Stimulated activated CD8-positive, alpha-beta memory T cell treated with anti-CD3 and anti-CD28 coated beads, Interleukin-4, amount 100 ng/mL, for 48 hours (primary cell): ENCODE results near the gene FOXK2.
A peak's percentile ranks its signal among the peaks of the same experiment; 100 is the strongest.
"Not testable (repeated sequence)": the region's sequence is repeated elsewhere in the genome, so short reads cannot be mapped to it uniquely, and the experiment has no call there.

Experiments used
- DNase-seq: peaks from one replicate; pipeline ENCODE4 v3.0.0-alpha.2; 2020

The FOXK2 gene

GRCh38 chr17:82536512-82537201 is 17.1 kb downstream of the FOXK2 start:
- DNase-seq, result no peak

- not testable (repeated sequence) for DNase-seq
Observed at GRCh38 chr17:82537228-82537627, 17.7 kb downstream of the FOXK2 start.

- not testable (repeated sequence) for DNase-seq
Observed at GRCh38 chr17:82539076-82539475, 19.5 kb downstream of the FOXK2 start.

- DNase-seq, result no peak
Observed at GRCh38 chr17:82542439-82542838, 22.9 kb downstream of the FOXK2 start.

GRCh38 chr17:82544431-82545070 is 25.0 kb downstream of the FOXK2 start:
- DNase-seq, result no peak

GRCh38 chr17:82545071-82545462 is 25.5 kb downstream of the FOXK2 start:
- no peak for DNase-seq

GRCh38 chr17:82547981-82548380 is 28.4 kb downstream of the FOXK2 start:
- no peak for DNase-seq

- DNase-seq, result no peak
Observed at GRCh38 chr17:82548681-82549303, 29.3 kb downstream of the FOXK2 start.

GRCh38 chr17:82551779-82552457 is 32.4 kb downstream of the FOXK2 start:
- DNase-seq, result peak; percentile 80

GRCh38 chr17:82552580-82552979 is 33.0 kb downstream of the FOXK2 start:
- no peak for DNase-seq

GRCh38 chr17:82553210-82553930 is 33.8 kb downstream of the FOXK2 start:
- no peak for DNase-seq

GRCh38 chr17:82557510-82557909 is 38.0 kb downstream of the FOXK2 start:
- not testable (repeated sequence) for DNase-seq

GRCh38 chr17:82559566-82560251 is 40.2 kb downstream of the FOXK2 start:
- DNase-seq, result no peak

GRCh38 chr17:82560252-82560642 is 40.7 kb downstream of the FOXK2 start:
- no peak for DNase-seq

- no peak for DNase-seq
Observed at GRCh38 chr17:82560802-82561428, 41.4 kb downstream of the FOXK2 start.

- DNase-seq, result no peak
Observed at GRCh38 chr17:82561429-82562035, 42.0 kb downstream of the FOXK2 start.

- not testable (repeated sequence) for DNase-seq
Observed at GRCh38 chr17:82562718-82563220, 43.2 kb downstream of the FOXK2 start.

- DNase-seq, result no peak
Observed at GRCh38 chr17:82563318-82563717, 43.8 kb downstream of the FOXK2 start.

GRCh38 chr17:82563745-82564144 is 44.2 kb downstream of the FOXK2 start:
- DNase-seq, result not testable (repeated sequence)

- no peak for DNase-seq
Observed at GRCh38 chr17:82564241-82564640, 44.7 kb downstream of the FOXK2 start.

GRCh38 chr17:82565551-82565950 is 46.0 kb downstream of the FOXK2 start:
- no peak for DNase-seq
